K562 (cell line): Measurements from ENCODE around the gene HSPE1. TPM values are rescaled to one million over a fixed set of nuclear protein-coding genes. Genes with fewer than 3 reads are reported as not detected.

ENCODE experiments used
- ARID3A ChIP-seq: IDR thresholded peaks from 2 replicates; pipeline ENCODE4 v1.6.1; 2012; ENCODE audit warnings: low read depth, low read length, improper control_type of control experiment, borderline replicate concordance
- CEBPG ChIP-seq, 3 experiments: fragments of 200-800 bp in 1 of 3; sonication (Bioruptor generic) in 1 of 3; sonication (generic) in 1 of 3; formaldehyde crosslinking in 1 of 3; IDR thresholded peaks in 2 of 3; conservative IDR thresholded peaks in 1 of 3; 2 replicates each; pipeline versions ENCODE4 v1.6.1 to v1.8.0; 2016 to 2022; ENCODE audit warnings: missing compliant biosample characterization in 2 of 3, missing genetic modification characterization in 2 of 3, mild to moderate bottlenecking in 1 of 3, missing genetic modification reagents in 1 of 3
- E4F1 ChIP-seq: fragments of 250-450 bp; sonication (Bioruptor Pico); IDR thresholded peaks from 2 replicates; pipeline ENCODE4 v1.5.0; 2021; ENCODE audit warnings: mild to moderate bottlenecking, borderline replicate concordance
- ETV5 ChIP-seq: sonication (generic); formaldehyde crosslinking; IDR thresholded peaks from 2 replicates; pipeline ENCODE4 v1.4.0; 2020; ENCODE audit warnings: low read depth, mild to moderate bottlenecking, missing genetic modification reagents
- FOXK2 ChIP-seq, 2 experiments: fragments of 450-650 bp; IDR thresholded peaks in 1 of 2; conservative IDR thresholded peaks in 1 of 2; 2 replicates each; pipeline ENCODE4 v1.6.1; 2016; ENCODE audit warnings: low read depth in 2 of 2, mild to moderate bottlenecking in 1 of 2
- GTF2A2 ChIP-seq: IDR thresholded peaks from 2 replicates; pipeline ENCODE4 v1.6.1; 2016; ENCODE audit warnings: mild to moderate bottlenecking, missing genetic modification characterization, missing compliant biosample characterization
- NCOA4 ChIP-seq: fragments of 450-650 bp; IDR thresholded peaks from 2 replicates; pipeline ENCODE4 v1.6.1; 2018; ENCODE audit warnings: mild to moderate bottlenecking; ENCODE audit not compliant: partially characterized antibody
- PHB ChIP-seq: fragments of 250-450 bp; sonication (Bioruptor Pico); IDR thresholded peaks from 2 replicates; pipeline ENCODE4 v1.5.0; 2021
- PRMT5 ChIP-seq: sonication (generic); formaldehyde crosslinking; IDR thresholded peaks from 2 replicates; pipeline ENCODE4 v1.5.0; 2020; ENCODE audit warnings: missing genetic modification reagents
- TAL1 ChIP-seq: fragments of 450-650 bp; IDR thresholded peaks from 2 replicates; pipeline ENCODE4 v1.6.1; 2016; ENCODE audit warnings: mild to moderate bottlenecking
- TCF15 ChIP-seq: fragments of 250-450 bp; sonication (Bioruptor Pico); IDR thresholded peaks from 2 replicates; pipeline ENCODE4 v1.8.0; 2022; ENCODE audit warnings: moderate library complexity, mild to moderate bottlenecking, inconsistent platforms
- ZBTB11 ChIP-seq, 3 experiments: fragments of 200-800 bp in 1 of 3; fragments of 250-450 bp in 1 of 3; fragments of 450-650 bp in 1 of 3; sonication (Bioruptor Pico) in 1 of 3; sonication (Bioruptor generic) in 1 of 3; formaldehyde crosslinking in 1 of 3; IDR thresholded peaks; 2 replicates each; pipeline versions ENCODE4 v1.6.1 to v1.8.0; 2016 to 2022; ENCODE audit warnings: mild to moderate bottlenecking in 2 of 3, missing genetic modification characterization in 2 of 3, missing compliant biosample characterization in 1 of 3, moderate library complexity in 1 of 3
- ZFP30 ChIP-seq: fragments of 250-450 bp; sonication (Bioruptor Pico); IDR thresholded peaks from 2 replicates; pipeline ENCODE4 v1.8.0; 2022; ENCODE audit warnings: moderate library complexity, mild to moderate bottlenecking, inconsistent platforms, borderline replicate concordance
- ZNF23 ChIP-seq: fragments of 250-450 bp; sonication (Bioruptor Pico); IDR thresholded peaks from 2 replicates; pipeline ENCODE4 v1.4.0; 2020; ENCODE audit warnings: mild to moderate bottlenecking
- ZNF282 ChIP-seq: sonication (generic); formaldehyde crosslinking; IDR thresholded peaks from 2 replicates; pipeline ENCODE4 v1.8.1; 2023; ENCODE audit warnings: missing genetic modification reagents
- ZNF655 ChIP-seq: fragments of 250-450 bp; sonication (Bioruptor Pico); IDR thresholded peaks from 2 replicates; pipeline ENCODE4 v1.5.0; 2021
- ZNF77 ChIP-seq: fragments of 250-450 bp; sonication (Bioruptor Pico); IDR thresholded peaks from 2 replicates; pipeline ENCODE4 v1.5.0; 2020
- polyA plus RNA-seq, 8 experiments: library from polyadenylated mRNA; depleted of rRNA in 4 of 8; stranded (reverse) in 5 of 8; unstranded in 3 of 8; fragments of >200 nt; fragmentation: Nextera tagmentation in 2 of 8; fragmentation: Illumina TruSeq in 1 of 8; extraction: Ambion mirVana in 2 of 8; extraction: Trizol in 1 of 8; gene quantifications; 2 replicates each; pipeline versions ENCODE4 v1.2.1 to v1.2.3, GENCODE V29; 2011 to 2014; ENCODE audit warnings: inconsistent platforms in 1 of 8, missing spikeins in 1 of 8
- total RNA-seq, 7 experiments: library from RNA; depleted of rRNA in 6 of 7; stranded (reverse); fragments of >200 nt in 6 of 7; fragmentation: Illumina TruSeq in 2 of 7; extraction: Trizol in 2 of 7; gene quantifications; 2 replicates each; pipeline versions ENCODE4 v1.2.1 to v1.2.3, GENCODE V29; 2011 to 2021; ENCODE audit warnings: low replicate concordance in 1 of 7

HSPE1 gene
- total and polyA plus RNA-seq, 9 of the 15 experiments (the other 6 are each of a cell fraction or from before 2014, with no cell fraction given) = 223 to 1,007 (median 612) TPM

GRCh38 chr2:197453123-197453913 is 46.9 kb upstream of the HSPE1 start, which contains the start of gene COQ10B (continued):
- TF ChIP-seq E4F1 (CRISPR knock-in tag) = no peak
- no peak for TF ChIP-seq ZNF77 (CRISPR knock-in tag)
- no peak for TF ChIP-seq ZNF23 (CRISPR knock-in tag)
- TF ChIP-seq ARID3A = no peak
- no peak for TF ChIP-seq ZFP30 (CRISPR knock-in tag)
- peak; percentile 19 to 27; a peak in 1 of 4 replicates for TF ChIP-seq FOXK2 (conservative IDR thresholded peaks at IDR 0.05 in 1 of 2, IDR thresholded peaks at IDR 0.05 in 1 of 2; ENCODE audit: low read depth in 2 of 2)
- peak; percentile 71 to 95 (median 75); a peak in 5 of 6 replicates for TF ChIP-seq ZBTB11 (CRISPR knock-in tag; IDR thresholded peaks at IDR 0.05)
- no peak for TF ChIP-seq GTF2A2 (tag)
- no peak for TF ChIP-seq TAL1
- TF ChIP-seq ETV5 (CRISPR knock-in tag) = peak; percentile 47; the same call in 1 of the 2 replicates
- no peak for TF ChIP-seq PHB (CRISPR knock-in tag)
- TF ChIP-seq ZNF282 (CRISPR knock-in tag) = no peak
- TF ChIP-seq PRMT5 (CRISPR knock-in tag) = no peak
- TF ChIP-seq CEBPG (CRISPR knock-in tag; IDR thresholded peaks at IDR 0.05) = peak; percentile 93
- peak; percentile 94 to 95 for TF ChIP-seq CEBPG (tag; conservative IDR thresholded peaks at IDR 0.05 in 1 of 2, IDR thresholded peaks at IDR 0.05 in 1 of 2)
- no peak for TF ChIP-seq TCF15 (CRISPR knock-in tag)
- no peak for TF ChIP-seq ZNF655 (CRISPR knock-in tag)
- no peak for TF ChIP-seq NCOA4
